Uterus (tissue), 2 donors: Measurements from ENCODE around the gene PIK3C2G.

Experiments
- CTCF ChIP-seq, 4 experiments: fragments of 200-600 bp in 2 of 4; fragments of 450-650 bp in 2 of 4; sonication (generic) in 2 of 4; IDR thresholded peaks; one replicate each; pipeline ENCODE4 v1.5.1; 2016 to 2019; ENCODE audit warnings: antibody characterized with exemption in 4 of 4, mild to moderate bottlenecking in 2 of 4, moderate library complexity in 1 of 4
- POLR2A ChIP-seq, 2 donors: fragments of 450-650 bp; IDR thresholded peaks; one replicate each; pipeline ENCODE4 v1.6.1; 2016; ENCODE audit warnings: antibody characterized with exemption in 2 of 2, mild to moderate bottlenecking in 1 of 2, moderate library complexity in 1 of 2

- TF ChIP-seq CTCF (IDR thresholded peaks at IDR 0.05) (no peak), POLR2A (IDR thresholded peaks at IDR 0.05) (no peak)
These were observed 368.1 kb downstream of the PIK3C2G start for GRCh38 chr12:18629445-18629844.
